Panc1 (cell line): ENCODE data around the gene KIAA1217. TPM values are rescaled to one million over a fixed set of nuclear protein-coding genes. Genes with fewer than 3 reads are reported as not detected.

Source experiments
- ATAC-seq: fragments of 200-7000 bp; cut with Tn5 transposase; 2 replicates; pipeline ENCODE4 v1.9.1; 2020; ENCODE audit warnings: mild to moderate bottlenecking, moderate library complexity
- BruUV-seq: library from RNA; stranded (reverse); fragments of 400-500 nt; replicated peaks from 2 replicates; lab custom pipeline; 2021; lab: Mats Ljungman, UMichigan
- CTCF ChIA-PET: fragments of 300-600 bp; sonication (Branson Sonifier 250); formaldehyde crosslinking; loops from one replicate; lab custom pipeline; 2022; ENCODE audit warnings: antibody characterized with exemption; lab: Charles Lee
- POLR2A ChIA-PET: fragments of 300-600 bp; sonication (Branson Sonifier 250); formaldehyde crosslinking; loops from one replicate; lab custom pipeline; 2022; ENCODE audit warnings: antibody characterized with exemption; lab: Charles Lee
- DNase-seq: peaks from one replicate; pipeline ENCODE4 v3.0.0-alpha.2; 2010; ENCODE audit warnings: low read depth, low spot score
- H3K27ac ChIP-seq: 2 replicates; pipeline ENCODE4 v1.5.1; 2011; ENCODE audit warnings: mild to moderate bottlenecking, low read length, inconsistent platforms
- H3K27me3 ChIP-seq: fragments of 200-500 bp; sonication (Bioruptor generic); 2 replicates; pipeline ENCODE4 v1.6.0; 2014; ENCODE audit warnings: low read length, inconsistent platforms; ENCODE audit not compliant: control insufficient read depth, insufficient read depth
- H3K36me3 ChIP-seq: fragments of 200-500 bp; sonication (Bioruptor generic); 2 replicates; pipeline ENCODE4 v1.5.1; 2014; ENCODE audit warnings: inconsistent platforms, mild to moderate bottlenecking, low read length, moderate library complexity; ENCODE audit not compliant: control insufficient read depth, insufficient read depth
- H3K4me1 ChIP-seq: 2 replicates; pipeline ENCODE4 v1.5.1; 2011; ENCODE audit warnings: inconsistent platforms, mild to moderate bottlenecking, low read length, moderate library complexity; ENCODE audit not compliant: control insufficient read depth, insufficient read depth
- H3K4me3 ChIP-seq, 2 experiments: 2 replicates each; pipeline ENCODE4 v1.5.1; 2011 to 2012; ENCODE audit warnings: low read depth in 2 of 2, low read length in 2 of 2, mild to moderate bottlenecking in 2 of 2, inconsistent platforms in 1 of 2, moderate library complexity in 1 of 2
- H3K9me3 ChIP-seq: fragments of 200-500 bp; sonication (Bioruptor generic); 2 replicates; pipeline ENCODE4 v1.5.1; 2014; ENCODE audit warnings: low read depth, mild to moderate bottlenecking, inconsistent platforms, low read length, moderate library complexity; ENCODE audit not compliant: control insufficient read depth, insufficient read depth
- POLR2AphosphoS5 ChIP-seq: IDR thresholded peaks from 2 replicates; pipeline ENCODE4 v1.6.1; 2012; ENCODE audit warnings: mild to moderate bottlenecking, low read depth, low read length, moderate library complexity
- SIN3A ChIP-seq: IDR thresholded peaks from 2 replicates; pipeline ENCODE4 v1.6.1; 2012; ENCODE audit warnings: low read depth, mild to moderate bottlenecking, low read length, moderate library complexity, borderline replicate concordance; ENCODE audit not compliant: insufficient read depth
- TCF7L2 ChIP-seq: IDR thresholded peaks from 2 replicates; pipeline ENCODE4 v1.6.1; 2011; ENCODE audit warnings: mild to moderate bottlenecking, low read depth, low read length, inconsistent platforms
- in situ Hi-C: cut with HindIII; loops from 2 replicates; pipeline ENCODE4 v1.10.0; 2016; ENCODE audit warnings: low sequenced_read_pairs, low pct_unique_long_range_greater_than_20kb
- intact Hi-C: fragments of 100-400 bp; cut with micrococcal nuclease; formaldehyde crosslinking; loops from one replicate; pipeline ENCODE4 v1.10.0; 2022; ENCODE audit not compliant: unreplicated experiment
- total RNA-seq: library from RNA; stranded (reverse); gene quantifications from one replicate; pipeline ENCODE4 v1.2.1, GENCODE V29; 2021; ENCODE audit not compliant: unreplicated experiment
- TF ChIP-seq, protein P1 (sequence below), 2 experiments: IDR thresholded peaks; 2 replicates each; pipeline ENCODE4 v1.6.1; 2011 to 2012; ENCODE audit warnings: low read depth in 2 of 2, control low read depth in 1 of 2, low read length in 1 of 2, mild to moderate bottlenecking in 1 of 2, moderate library complexity in 1 of 2; ENCODE audit not compliant: insufficient read depth in 1 of 2
- TF ChIP-seq, protein P2 (sequence below): fragments of 450-650 bp; IDR thresholded peaks from 2 replicates; pipeline ENCODE4 v1.5.1; 2017; ENCODE audit warnings: mild to moderate bottlenecking

KIAA1217 gene
- total RNA-seq, 1 experiment from 2014 or later, result 11.6 TPM

DNA sequence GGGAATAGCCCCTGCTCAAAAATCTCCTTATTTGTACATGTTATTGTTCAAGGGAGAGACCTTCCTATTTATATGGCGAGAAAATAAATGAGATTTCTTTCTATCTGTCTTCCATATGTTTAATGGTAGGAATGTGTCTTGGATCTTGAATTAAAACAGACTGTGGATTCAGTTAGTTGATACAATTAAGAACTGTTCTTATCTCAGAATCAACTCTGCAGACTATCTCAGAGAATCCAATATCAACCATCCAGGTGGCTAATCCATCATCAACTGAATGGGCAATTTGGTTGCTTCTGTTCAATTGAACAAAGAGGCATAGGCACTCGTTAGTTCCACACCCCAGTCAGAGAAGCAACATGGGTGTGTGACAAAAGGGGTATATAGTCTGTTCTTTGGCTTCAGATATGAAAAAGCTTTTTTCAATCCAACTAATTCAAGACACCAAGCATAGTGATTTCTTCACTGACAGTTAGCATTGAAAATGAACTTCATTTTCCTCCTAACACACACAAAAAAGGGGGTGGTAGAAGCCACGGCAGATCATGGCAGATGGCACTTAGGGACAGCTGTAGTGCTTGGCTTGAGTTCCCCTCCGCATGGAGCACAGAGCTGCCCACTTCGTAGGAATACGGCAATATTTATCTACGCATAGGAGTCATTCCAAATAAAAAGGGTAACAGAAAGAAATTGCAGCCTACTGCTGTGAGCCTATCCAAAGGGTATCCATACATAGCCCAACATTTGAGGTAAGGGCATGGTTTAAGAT is 135.9 kb downstream of the KIAA1217 start:
- ATAC-seq (no peak), DNase-seq (no peak)
- ChIA-PET CTCF (no interaction called here), POLR2A (interaction anchor here (0.6 kb wide), 1 partner anchor 53 kb away, joined by 3 read pairs; no protein-coding TSS in a partner anchor)
- in situ Hi-C loops, result no loop called here
- no peaks in the 10 kb centered on the region for H3K9me3 ChIP-seq
- H3K4me3 ChIP-seq, result no peak overlapping the region
- peak overlapping the region; percentile 48; the same call in 1 of the 2 replicates for H3K27ac ChIP-seq
- intact Hi-C loops, result no loop called here
- no peaks in the 10 kb centered on the region for H3K36me3 ChIP-seq
- peaks cover 4% of the 10 kb centered on the region; the same call in 1 of the 2 replicates for H3K4me1 ChIP-seq
- BruUV-seq, result no TSS peak
- TF ChIP-seq, protein P1, sequence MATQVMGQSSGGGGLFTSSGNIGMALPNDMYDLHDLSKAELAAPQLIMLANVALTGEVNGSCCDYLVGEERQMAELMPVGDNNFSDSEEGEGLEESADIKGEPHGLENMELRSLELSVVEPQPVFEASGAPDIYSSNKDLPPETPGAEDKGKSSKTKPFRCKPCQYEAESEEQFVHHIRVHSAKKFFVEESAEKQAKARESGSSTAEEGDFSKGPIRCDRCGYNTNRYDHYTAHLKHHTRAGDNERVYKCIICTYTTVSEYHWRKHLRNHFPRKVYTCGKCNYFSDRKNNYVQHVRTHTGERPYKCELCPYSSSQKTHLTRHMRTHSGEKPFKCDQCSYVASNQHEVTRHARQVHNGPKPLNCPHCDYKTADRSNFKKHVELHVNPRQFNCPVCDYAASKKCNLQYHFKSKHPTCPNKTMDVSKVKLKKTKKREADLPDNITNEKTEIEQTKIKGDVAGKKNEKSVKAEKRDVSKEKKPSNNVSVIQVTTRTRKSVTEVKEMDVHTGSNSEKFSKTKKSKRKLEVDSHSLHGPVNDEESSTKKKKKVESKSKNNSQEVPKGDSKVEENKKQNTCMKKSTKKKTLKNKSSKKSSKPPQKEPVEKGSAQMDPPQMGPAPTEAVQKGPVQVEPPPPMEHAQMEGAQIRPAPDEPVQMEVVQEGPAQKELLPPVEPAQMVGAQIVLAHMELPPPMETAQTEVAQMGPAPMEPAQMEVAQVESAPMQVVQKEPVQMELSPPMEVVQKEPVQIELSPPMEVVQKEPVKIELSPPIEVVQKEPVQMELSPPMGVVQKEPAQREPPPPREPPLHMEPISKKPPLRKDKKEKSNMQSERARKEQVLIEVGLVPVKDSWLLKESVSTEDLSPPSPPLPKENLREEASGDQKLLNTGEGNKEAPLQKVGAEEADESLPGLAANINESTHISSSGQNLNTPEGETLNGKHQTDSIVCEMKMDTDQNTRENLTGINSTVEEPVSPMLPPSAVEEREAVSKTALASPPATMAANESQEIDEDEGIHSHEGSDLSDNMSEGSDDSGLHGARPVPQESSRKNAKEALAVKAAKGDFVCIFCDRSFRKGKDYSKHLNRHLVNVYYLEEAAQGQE (IDR thresholded peaks at IDR 0.05; ENCODE audit: insufficient read depth in 1 of 2, low read depth in 2 of 2, low read length in 1 of 2), result no peak
- TF ChIP-seq, protein P2, sequence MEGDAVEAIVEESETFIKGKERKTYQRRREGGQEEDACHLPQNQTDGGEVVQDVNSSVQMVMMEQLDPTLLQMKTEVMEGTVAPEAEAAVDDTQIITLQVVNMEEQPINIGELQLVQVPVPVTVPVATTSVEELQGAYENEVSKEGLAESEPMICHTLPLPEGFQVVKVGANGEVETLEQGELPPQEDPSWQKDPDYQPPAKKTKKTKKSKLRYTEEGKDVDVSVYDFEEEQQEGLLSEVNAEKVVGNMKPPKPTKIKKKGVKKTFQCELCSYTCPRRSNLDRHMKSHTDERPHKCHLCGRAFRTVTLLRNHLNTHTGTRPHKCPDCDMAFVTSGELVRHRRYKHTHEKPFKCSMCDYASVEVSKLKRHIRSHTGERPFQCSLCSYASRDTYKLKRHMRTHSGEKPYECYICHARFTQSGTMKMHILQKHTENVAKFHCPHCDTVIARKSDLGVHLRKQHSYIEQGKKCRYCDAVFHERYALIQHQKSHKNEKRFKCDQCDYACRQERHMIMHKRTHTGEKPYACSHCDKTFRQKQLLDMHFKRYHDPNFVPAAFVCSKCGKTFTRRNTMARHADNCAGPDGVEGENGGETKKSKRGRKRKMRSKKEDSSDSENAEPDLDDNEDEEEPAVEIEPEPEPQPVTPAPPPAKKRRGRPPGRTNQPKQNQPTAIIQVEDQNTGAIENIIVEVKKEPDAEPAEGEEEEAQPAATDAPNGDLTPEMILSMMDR, result no peak
- no peak for TF ChIP-seq POLR2AphosphoS5
- TF ChIP-seq TCF7L2, result no peak
- TF ChIP-seq SIN3A, result no peak
- H3K27me3 ChIP-seq, result no peaks in the 10 kb centered on the region

DNA sequence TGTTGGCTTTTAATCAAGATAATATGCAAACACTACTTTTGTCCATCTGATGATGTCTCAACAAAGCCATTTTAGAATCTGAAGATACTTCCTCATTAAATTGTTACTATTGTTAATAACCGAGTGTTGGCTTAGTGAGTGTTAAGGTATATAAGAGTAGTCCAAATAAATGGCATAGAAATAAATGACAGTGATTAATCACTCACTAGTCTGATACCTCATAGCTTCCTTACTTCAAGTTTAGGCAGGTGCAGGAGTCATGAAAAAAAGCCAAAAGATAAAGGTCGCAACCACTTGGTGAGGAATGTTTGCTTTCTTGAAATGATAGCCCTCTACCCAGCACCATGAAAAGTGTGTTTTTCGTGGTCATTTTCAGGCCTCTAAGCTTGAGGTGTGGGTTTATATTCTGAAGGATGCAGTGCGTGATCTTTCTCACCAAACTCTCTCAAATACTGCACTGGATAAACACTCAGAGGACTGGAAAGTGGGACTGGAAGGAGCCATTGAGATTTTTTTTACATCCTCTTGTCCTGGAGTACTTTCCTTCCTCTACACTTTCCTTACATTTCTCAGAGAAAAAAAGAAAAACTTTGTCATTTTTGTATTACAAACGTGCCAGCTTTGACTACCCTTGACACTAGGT is 138.1 kb downstream of the KIAA1217 start:
- BruUV-seq, result no TSS peak
- ATAC-seq (no peak), DNase-seq (no peak)
- peaks cover 4% of the 10 kb centered on the region; the same call in 1 of the 2 replicates for H3K4me1 ChIP-seq
- ChIA-PET POLR2A (no interaction called here), CTCF (interaction anchor here (0.6 kb wide), 1 partner anchor 13 kb away, joined by 12 read pairs; no protein-coding TSS in a partner anchor)
- in situ Hi-C loops, result no loop called here
- no peak overlapping the region for H3K4me3 ChIP-seq
- H3K27ac ChIP-seq, result no peak overlapping the region
- H3K27me3 ChIP-seq, result no peaks in the 10 kb centered on the region
- intact Hi-C loops, result no loop called here
- H3K36me3 ChIP-seq, result no peaks in the 10 kb centered on the region
- H3K9me3 ChIP-seq, result no peaks in the 10 kb centered on the region
- TF ChIP-seq POLR2AphosphoS5 (no peak), SIN3A (no peak), TCF7L2 (no peak)
- TF ChIP-seq, protein P1 (IDR thresholded peaks at IDR 0.05; ENCODE audit: insufficient read depth in 1 of 2, low read depth in 2 of 2, low read length in 1 of 2), result no peak
- TF ChIP-seq, protein P2, result no peak
